ENCODE data around the gene DCAF4. TPM values are rescaled to one million over a fixed set of nuclear protein-coding genes. Genes with fewer than 3 reads are reported as not detected.

The DCAF4 gene
- total RNA-seq, 1 donor from 2014 or later: 26.0 TPM

DNA sequence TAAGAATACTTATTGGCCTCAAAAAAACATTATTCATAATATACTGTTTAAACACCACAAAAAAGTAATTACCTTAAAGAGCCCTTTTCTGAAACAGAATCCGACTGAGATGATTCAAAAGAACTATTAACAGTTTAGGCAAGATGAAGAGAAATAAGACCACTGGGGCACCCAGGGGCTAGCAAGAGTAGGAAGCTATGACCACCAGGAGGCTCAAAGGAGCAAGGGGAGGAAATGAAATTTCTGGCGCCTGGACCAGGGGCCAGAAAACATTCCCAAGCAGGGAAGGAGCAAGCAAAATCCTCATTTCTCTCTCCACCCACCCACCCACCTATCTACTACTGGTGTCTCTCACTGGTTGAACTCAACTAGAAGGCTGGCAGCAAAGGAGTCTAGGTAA lies 6.3 kb upstream of the DCAF4 start:
- Mint-ChIP-seq H3K9me3 (ENCODE audit: low read depth) (no peaks in the 10 kb centered on the region), H3K36me3 (ENCODE audit: low read depth) (no peaks in the 10 kb centered on the region), H3K27ac (ENCODE audit: unreplicated experiment) (no peak overlapping the region), H3K4me1 (ENCODE audit: low read depth) (peaks cover 37% of the 10 kb centered on the region), H3K27me3 (ENCODE audit: low read depth) (no peaks in the 10 kb centered on the region), H3K4me3 (ENCODE audit: unreplicated experiment) (no peak overlapping the region)
- no peak for DNase-seq (ENCODE audit: low spot score)
- TF ChIP-seq, protein P1, sequence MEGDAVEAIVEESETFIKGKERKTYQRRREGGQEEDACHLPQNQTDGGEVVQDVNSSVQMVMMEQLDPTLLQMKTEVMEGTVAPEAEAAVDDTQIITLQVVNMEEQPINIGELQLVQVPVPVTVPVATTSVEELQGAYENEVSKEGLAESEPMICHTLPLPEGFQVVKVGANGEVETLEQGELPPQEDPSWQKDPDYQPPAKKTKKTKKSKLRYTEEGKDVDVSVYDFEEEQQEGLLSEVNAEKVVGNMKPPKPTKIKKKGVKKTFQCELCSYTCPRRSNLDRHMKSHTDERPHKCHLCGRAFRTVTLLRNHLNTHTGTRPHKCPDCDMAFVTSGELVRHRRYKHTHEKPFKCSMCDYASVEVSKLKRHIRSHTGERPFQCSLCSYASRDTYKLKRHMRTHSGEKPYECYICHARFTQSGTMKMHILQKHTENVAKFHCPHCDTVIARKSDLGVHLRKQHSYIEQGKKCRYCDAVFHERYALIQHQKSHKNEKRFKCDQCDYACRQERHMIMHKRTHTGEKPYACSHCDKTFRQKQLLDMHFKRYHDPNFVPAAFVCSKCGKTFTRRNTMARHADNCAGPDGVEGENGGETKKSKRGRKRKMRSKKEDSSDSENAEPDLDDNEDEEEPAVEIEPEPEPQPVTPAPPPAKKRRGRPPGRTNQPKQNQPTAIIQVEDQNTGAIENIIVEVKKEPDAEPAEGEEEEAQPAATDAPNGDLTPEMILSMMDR (IDR thresholded peaks at IDR 0.05): peak; percentile 23

DNA sequence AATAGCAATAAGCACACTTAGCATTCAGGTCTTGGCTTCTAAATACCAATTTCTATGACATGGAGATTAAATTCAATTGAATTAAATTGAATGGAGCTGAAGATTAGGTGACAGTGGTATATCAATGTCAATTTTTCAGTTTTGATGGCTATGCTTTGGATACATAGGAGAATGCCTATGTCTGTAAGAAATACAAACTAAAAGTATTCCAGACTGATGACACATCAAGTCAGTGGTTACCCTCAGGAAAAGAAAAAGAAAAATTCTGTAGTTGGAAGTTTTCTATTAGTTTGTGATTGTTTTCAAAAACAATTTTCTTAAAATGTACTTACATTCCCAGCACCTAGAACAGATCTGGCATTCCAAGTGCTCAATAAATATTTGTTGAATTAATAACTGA lies 4.9 kb upstream of the DCAF4 start:
- Mint-ChIP-seq H3K27ac (ENCODE audit: unreplicated experiment) (no peak overlapping the region), H3K9me3 (ENCODE audit: low read depth) (no peaks in the 10 kb centered on the region), H3K4me3 (ENCODE audit: unreplicated experiment) (no peak overlapping the region), H3K27me3 (ENCODE audit: low read depth) (no peaks in the 10 kb centered on the region), H3K36me3 (ENCODE audit: low read depth) (no peaks in the 10 kb centered on the region), H3K4me1 (ENCODE audit: low read depth) (peaks cover 39% of the 10 kb centered on the region)
- DNase-seq (ENCODE audit: low spot score): no peak
- TF ChIP-seq, protein P1 (IDR thresholded peaks at IDR 0.05): no peak

DNA sequence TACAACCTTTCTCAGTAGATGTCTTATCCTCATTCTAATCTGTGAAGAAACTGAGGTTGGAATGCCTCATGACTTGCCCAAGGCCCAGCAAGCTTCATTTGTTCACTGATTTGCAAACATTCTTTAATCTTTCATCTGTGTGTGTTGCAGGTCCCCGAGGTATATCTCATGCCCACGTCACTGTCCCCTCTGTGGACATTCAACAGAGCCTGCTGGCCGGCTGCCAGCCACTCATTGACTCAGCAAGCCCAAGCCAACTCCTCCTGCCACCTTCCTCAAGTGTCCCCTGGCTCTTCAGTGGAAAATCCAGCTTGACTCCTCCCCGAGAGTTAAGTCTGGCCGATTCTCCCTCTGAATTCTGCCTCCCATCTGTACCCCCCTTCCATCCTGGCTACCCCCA lies 1.9 kb upstream of the DCAF4 start:
- Mint-ChIP-seq H3K9me3 (ENCODE audit: low read depth) (no peaks in the 10 kb centered on the region), H3K27me3 (ENCODE audit: low read depth) (no peaks in the 10 kb centered on the region), H3K4me1 (ENCODE audit: low read depth) (peaks cover 27% of the 10 kb centered on the region), H3K27ac (ENCODE audit: unreplicated experiment) (no peak overlapping the region), H3K4me3 (ENCODE audit: unreplicated experiment) (no peak overlapping the region), H3K36me3 (ENCODE audit: low read depth) (no peaks in the 10 kb centered on the region)
- TF ChIP-seq, protein P1 (IDR thresholded peaks at IDR 0.05): no peak
- no peak for DNase-seq (ENCODE audit: low spot score)

DNA sequence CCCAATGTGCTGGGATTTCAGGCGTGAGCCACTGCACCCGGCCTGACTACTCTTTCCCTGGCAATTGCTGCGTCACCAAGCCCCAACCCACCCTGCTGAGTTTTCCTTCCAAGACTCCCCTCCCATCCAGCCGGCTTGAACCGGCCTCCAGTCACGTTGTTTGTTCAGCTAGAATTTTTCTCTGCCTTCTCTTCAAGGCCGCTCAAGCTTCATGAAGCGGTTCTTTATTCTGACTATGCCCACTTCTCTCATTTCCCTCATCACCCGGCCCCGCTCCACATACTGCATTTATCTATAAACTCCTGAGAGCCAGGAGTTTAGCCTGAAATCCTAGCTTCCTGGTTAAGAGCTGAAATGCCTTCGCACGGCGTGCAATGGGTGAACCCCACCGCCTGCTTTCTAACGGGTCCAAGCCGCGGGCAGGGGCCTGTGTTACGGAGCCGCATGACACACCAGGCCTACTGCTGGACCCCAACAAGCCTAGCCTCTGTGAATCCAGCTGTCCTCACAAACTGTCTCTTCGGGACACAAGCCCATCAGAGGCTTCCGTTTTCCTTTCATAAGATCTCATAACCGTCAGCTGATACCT lies 999 bp upstream of the DCAF4 start:
- H3K27ac Mint-ChIP-seq (ENCODE audit: unreplicated experiment): peak overlapping the region; percentile 98
- DNase-seq (ENCODE audit: low spot score): no peak
- no peaks in the 10 kb centered on the region for H3K27me3 Mint-ChIP-seq (ENCODE audit: low read depth)
- H3K36me3 Mint-ChIP-seq (ENCODE audit: low read depth): no peaks in the 10 kb centered on the region
- peak overlapping the region; percentile 94 for H3K4me3 Mint-ChIP-seq (ENCODE audit: unreplicated experiment)
- TF ChIP-seq, protein P1 (IDR thresholded peaks at IDR 0.05): no peak
- H3K4me1 Mint-ChIP-seq (ENCODE audit: low read depth): peaks cover 27% of the 10 kb centered on the region
- H3K9me3 Mint-ChIP-seq (ENCODE audit: low read depth): no peaks in the 10 kb centered on the region

DNA sequence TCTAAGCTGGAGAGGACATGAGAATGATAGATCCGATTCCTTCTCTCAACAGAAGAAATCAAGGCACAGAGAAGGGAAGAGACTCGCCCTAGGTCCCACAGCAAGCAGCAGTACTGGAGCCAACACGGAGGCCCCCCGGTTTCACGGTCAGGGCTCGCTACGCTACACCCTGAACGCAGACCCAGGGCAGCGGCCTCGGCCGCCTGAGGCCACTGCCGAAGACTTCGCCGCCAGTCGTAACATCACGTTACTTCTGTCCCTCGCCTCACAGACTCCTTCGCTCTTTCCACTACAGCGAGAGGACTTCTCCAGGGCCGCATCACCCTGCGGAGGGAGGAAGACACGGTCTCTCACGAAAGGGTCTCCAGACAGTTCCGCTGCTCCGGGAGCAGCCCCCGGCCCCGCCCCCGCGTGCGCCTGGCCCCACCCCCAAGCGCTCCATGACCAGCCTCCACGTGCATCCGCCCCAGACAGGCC lies 411 bp upstream of the DCAF4 start:
- TF ChIP-seq, protein P1 (IDR thresholded peaks at IDR 0.05): no peak
- Mint-ChIP-seq H3K36me3 (ENCODE audit: low read depth) (no peaks in the 10 kb centered on the region), H3K4me3 (ENCODE audit: unreplicated experiment) (peak overlapping the region; percentile 94), H3K9me3 (ENCODE audit: low read depth) (no peaks in the 10 kb centered on the region), H3K4me1 (ENCODE audit: low read depth) (peaks cover 27% of the 10 kb centered on the region), H3K27ac (ENCODE audit: unreplicated experiment) (peak overlapping the region; percentile 98), H3K27me3 (ENCODE audit: low read depth) (no peaks in the 10 kb centered on the region)
- DNase-seq (ENCODE audit: low spot score): no peak
